Activated CD8-positive, alpha-beta T cell treated with anti-CD3 and anti-CD28 coated beads, Interleukin-2, amount 10 ng/mL, durations not matched to agents 7 days and 5 days (primary cell): ENCODE results near the gene COL6A1. TPM values are rescaled to one million over a fixed set of nuclear protein-coding genes. Genes with fewer than 3 reads are reported as not detected.
"Not testable (repeated sequence)": the region's sequence is repeated elsewhere in the genome, so short reads cannot be mapped to it uniquely, and the experiment has no call there.

ENCODE experiments used
- ATAC-seq: fragments of 150-1000 bp; cut with Tn5 transposase; one replicate; pipeline ENCODE4 v1.10.0; 2021; ENCODE audit warnings: moderate library complexity
- CTCF ChIA-PET: fragments of 350-600 bp; sonication (Branson Sonifier 250); formaldehyde crosslinking; loops from one replicate; lab custom pipeline; 2021; ENCODE audit warnings: antibody characterized with exemption; lab: Charles Lee
- POLR2A ChIA-PET: fragments of 350-600 bp; sonication (Branson Sonifier 250); formaldehyde crosslinking; loops from one replicate; lab custom pipeline; 2021; ENCODE audit warnings: antibody characterized with exemption; lab: Charles Lee
- DNase-seq: peaks from one replicate; pipeline ENCODE4 v3.0.0-alpha.2; 2020
- H3K27ac Mint-ChIP-seq: one replicate; pipeline ENCODE4 v1.8.0; 2021; ENCODE audit warnings: mild to moderate bottlenecking, mixed read lengths
- H3K27me3 Mint-ChIP-seq: one replicate; pipeline ENCODE4 v1.8.0; 2021; ENCODE audit warnings: low read depth, mixed read lengths
- H3K36me3 Mint-ChIP-seq: one replicate; pipeline ENCODE4 v1.8.0; 2021; ENCODE audit warnings: low read depth, mixed read lengths
- H3K4me1 Mint-ChIP-seq: one replicate; pipeline ENCODE4 v1.8.0; 2021; ENCODE audit warnings: low read depth, mixed read lengths
- H3K4me3 Mint-ChIP-seq: one replicate; pipeline ENCODE4 v1.8.0; 2021; ENCODE audit warnings: mild to moderate bottlenecking, mixed read lengths
- H3K9me3 Mint-ChIP-seq: one replicate; pipeline ENCODE4 v1.8.0; 2022; ENCODE audit warnings: mixed read lengths; ENCODE audit not compliant: insufficient read depth
- total RNA-seq, 2 experiments: library from RNA; stranded (reverse); gene quantifications; one replicate each; pipeline ENCODE4 v1.2.3, GENCODE V29; 2021

COL6A1 gene
- total RNA-seq, 2 experiments from 2014 or later: 0.26 to 0.42 TPM

DNA sequence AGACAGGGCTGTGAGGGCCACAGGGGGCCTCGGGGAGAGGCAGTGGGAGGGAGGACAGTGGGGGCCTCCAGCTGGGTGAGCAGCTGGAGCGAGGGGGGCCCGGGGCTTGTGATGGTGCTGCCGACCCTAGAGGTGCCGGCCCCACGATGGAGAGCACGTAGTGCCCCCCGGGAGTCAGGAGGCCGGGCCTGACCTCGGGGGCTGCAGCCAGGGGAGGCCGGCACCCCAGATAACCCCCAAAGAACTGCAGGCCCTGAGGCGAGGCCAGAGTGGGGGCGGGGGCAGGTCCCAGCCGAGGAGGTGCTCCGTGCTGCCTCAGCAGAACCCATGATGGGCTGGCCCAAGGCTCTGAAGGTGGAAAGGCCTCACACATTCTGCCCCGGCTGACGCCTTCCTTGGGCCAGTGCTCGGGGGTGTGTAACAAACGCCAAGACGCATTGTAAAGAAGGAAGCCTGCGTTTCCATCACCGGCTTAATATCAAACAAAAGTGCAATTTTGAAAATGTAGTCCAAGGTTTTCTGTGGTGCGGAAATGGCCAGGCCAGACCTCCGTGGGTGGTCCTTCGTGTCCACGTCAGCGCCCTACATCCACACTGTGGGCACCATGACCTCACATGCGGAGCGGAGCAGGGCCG lies 55.2 kb downstream of the COL6A1 start:
- DNase-seq (no peak), ATAC-seq (no peak)
- ChIA-PET CTCF (no interaction called here), POLR2A (no interaction called here)
- no peaks in the 10 kb centered on the region for H3K4me1 Mint-ChIP-seq
- no peaks in the 10 kb centered on the region for H3K36me3 Mint-ChIP-seq
- H3K27me3 Mint-ChIP-seq: no peaks in the 10 kb centered on the region
- no peak overlapping the region for H3K4me3 Mint-ChIP-seq
- H3K9me3 Mint-ChIP-seq: no peaks in the 10 kb centered on the region
- no peak overlapping the region for H3K27ac Mint-ChIP-seq

DNA sequence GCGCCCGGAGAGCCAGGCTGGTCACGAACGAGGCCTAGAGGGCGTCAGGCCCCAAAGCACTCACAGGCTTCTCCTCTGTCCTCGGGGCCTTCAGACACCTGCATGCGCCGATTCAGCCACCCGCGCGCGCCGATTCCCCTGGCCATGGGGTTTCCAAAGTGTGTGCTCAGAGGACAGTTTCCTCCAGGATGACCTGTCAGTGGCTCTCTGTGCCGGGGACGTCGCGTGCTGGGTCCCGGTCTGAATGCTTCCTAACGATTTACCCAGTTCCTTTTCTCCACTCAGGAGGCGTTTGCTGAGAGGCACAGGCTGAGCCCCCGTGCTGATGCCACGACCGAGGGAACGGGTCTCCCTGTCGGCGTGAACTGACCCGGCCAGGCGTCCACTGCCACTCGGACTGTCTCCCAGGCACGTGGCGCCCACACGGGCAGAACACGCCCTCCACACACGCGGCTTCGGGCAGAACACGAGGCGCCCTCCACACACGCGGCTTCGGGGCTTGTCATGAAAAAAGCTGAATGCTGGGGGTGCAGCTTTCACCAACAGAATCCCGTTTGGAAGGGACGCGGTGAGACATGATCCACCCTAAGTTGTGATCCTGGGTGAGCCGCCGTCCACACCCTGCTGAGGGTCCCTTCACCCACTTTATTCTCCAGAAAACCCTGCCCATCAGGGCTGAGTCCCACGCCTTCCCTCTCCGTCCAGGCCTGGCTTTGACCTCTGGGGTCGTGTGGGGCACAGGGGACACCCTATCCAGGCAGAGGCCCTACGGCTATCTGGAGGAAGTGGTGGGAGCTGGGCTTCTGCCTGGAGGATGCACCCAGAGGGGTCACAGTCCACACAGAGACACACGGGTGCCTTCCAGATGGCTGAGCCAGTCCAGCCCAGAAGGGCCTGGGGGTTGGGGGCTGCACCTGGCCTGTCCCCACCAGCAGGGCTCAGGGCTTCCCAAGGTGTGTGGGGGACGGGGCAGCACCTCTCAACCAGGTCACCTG lies 56.1 kb downstream of the COL6A1 start:
- H3K27ac Mint-ChIP-seq: no peak overlapping the region
- CTCF ChIA-PET: no interaction called here

GRCh38 chr21:46038341-46038829 lies 56.8 kb downstream of the COL6A1 start:
- ChIA-PET POLR2A (no interaction called here), CTCF (no interaction called here)
- ATAC-seq: no peak
- Mint-ChIP-seq H3K36me3 (no peaks in the 10 kb centered on the region), H3K27ac (no peak overlapping the region), H3K9me3 (no peaks in the 10 kb centered on the region), H3K4me3 (no peak overlapping the region), H3K27me3 (peaks cover 5% of the 10 kb centered on the region), H3K4me1 (no peaks in the 10 kb centered on the region)
- DNase-seq: no peak

More for the DNA sequence above, 56.1 kb downstream of the COL6A1 start:
- H3K27me3 Mint-ChIP-seq: no peaks in the 10 kb centered on the region
- no peaks in the 10 kb centered on the region for H3K36me3 Mint-ChIP-seq
- POLR2A ChIA-PET: no interaction called here
- H3K4me1 Mint-ChIP-seq: no peaks in the 10 kb centered on the region
- DNase-seq: no peak
- H3K4me3 Mint-ChIP-seq: no peak overlapping the region
- no peak for ATAC-seq
- no peaks in the 10 kb centered on the region for H3K9me3 Mint-ChIP-seq

GRCh38 chr21:46038871-46039397 lies 57.4 kb downstream of the COL6A1 start:
- Mint-ChIP-seq H3K27me3 (peaks cover 5% of the 10 kb centered on the region), H3K27ac (no peak overlapping the region), H3K4me1 (no peaks in the 10 kb centered on the region), H3K36me3 (no peaks in the 10 kb centered on the region), H3K9me3 (no peaks in the 10 kb centered on the region), H3K4me3 (no peak overlapping the region)
- CTCF ChIA-PET: no interaction called here
- POLR2A ChIA-PET: no interaction called here
- no peak for DNase-seq
- ATAC-seq: no peak

DNA sequence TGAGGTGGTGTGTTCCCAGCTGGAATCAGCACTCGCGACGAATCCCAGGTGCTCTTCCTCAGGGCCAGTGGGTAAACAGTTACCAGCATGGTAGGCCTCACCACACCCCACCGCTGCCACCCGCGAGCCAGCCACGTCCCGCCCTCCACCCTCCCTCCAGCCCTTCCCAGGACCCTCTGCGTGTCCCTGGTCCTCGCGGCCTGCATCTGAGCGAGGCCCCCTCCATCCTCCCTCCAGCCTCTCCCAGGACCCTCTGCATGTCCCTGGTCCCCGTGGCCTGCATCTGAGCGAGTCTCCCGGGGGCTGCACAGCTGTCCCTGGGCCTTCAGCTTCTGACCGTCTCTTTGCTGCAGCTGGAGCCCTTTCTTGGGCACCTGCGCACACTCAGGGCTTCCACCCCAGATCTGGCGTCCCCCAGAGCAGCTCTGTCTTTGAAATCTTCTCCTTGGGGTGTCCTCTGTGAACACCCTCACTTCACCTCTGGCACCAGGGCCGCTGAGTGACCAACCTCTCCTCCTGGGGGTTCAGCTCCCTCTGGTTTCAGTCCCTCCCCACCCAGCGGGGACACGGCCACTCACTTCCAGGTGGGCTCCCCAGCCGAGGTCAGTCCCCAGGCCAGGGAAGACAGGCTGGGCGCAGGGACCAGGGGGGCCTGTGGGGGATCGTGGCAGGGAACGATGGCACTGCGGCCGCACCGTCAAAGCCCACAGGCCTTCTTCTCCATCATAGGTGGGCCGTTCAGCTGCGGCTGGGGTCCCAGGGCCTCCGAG lies 58.5 kb downstream of the COL6A1 start:
- Mint-ChIP-seq H3K27me3 (peaks cover 7% of the 10 kb centered on the region), H3K36me3 (no peaks in the 10 kb centered on the region), H3K27ac (no peak overlapping the region), H3K9me3 (no peaks in the 10 kb centered on the region), H3K4me1 (no peaks in the 10 kb centered on the region), H3K4me3 (no peak overlapping the region)
- ChIA-PET CTCF (no interaction called here), POLR2A (no interaction called here)
- DNase-seq: no peak
- no peak for ATAC-seq

DNA sequence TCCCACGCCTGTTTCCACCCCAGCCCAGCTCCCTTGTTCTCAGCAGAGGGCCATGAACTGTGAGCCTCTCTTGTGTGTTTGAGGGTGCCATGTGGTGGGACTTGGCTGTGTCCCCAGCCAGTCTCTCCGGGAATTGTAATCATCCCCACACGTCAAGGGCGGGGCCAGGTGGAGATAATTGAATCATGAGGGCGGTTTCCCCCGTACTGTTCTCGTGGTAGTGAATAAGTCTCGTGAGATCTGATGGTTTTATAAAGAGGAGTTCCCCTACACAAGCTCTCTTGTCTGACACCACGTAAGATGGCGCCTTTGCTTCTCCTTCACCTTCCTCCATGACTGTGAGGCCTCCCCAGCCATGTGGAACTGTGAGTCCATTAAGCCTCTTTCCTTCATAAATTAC lies 59.1 kb downstream of the COL6A1 start:
- no peak overlapping the region for H3K4me3 Mint-ChIP-seq
- CTCF ChIA-PET: no interaction called here
- ATAC-seq: no peak
- no peaks in the 10 kb centered on the region for H3K9me3 Mint-ChIP-seq
- H3K4me1 Mint-ChIP-seq: no peaks in the 10 kb centered on the region
- POLR2A ChIA-PET: no interaction called here
- H3K27me3 Mint-ChIP-seq: peaks cover 9% of the 10 kb centered on the region
- H3K27ac Mint-ChIP-seq: no peak overlapping the region
- DNase-seq: no peak
- no peaks in the 10 kb centered on the region for H3K36me3 Mint-ChIP-seq

DNA sequence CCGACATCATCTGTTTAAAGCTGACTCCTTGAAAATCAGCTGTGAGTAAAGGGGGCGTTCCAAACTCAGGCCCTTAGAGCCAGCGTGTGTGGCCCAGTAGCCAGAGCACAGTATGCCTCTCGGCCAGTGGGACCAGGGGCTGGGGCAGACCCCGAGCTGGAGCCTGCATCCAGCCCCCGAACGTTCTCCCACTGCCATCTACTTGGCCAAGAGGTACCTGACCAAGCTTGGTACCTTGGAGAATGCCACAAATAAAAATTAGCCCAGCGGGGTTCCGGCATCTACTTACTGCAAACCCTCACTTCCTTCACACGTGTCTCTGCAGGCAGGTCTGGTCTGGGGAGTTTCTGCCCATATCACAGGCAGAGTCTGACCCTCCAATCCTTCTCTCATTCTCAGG lies 59.6 kb downstream of the COL6A1 start:
- CTCF ChIA-PET: no interaction called here
- POLR2A ChIA-PET: no interaction called here
- no peak for ATAC-seq
- Mint-ChIP-seq H3K4me3 (no peak overlapping the region), H3K27me3 (peaks cover 9% of the 10 kb centered on the region), H3K36me3 (no peaks in the 10 kb centered on the region), H3K9me3 (no peaks in the 10 kb centered on the region), H3K4me1 (no peaks in the 10 kb centered on the region), H3K27ac (no peak overlapping the region)
- no peak for DNase-seq

GRCh38 chr21:46045154-46045553 lies 63.6 kb downstream of the COL6A1 start:
- ChIA-PET CTCF (no interaction called here), POLR2A (no interaction called here)
- no peaks in the 10 kb centered on the region for H3K4me1 Mint-ChIP-seq
- peaks cover 9% of the 10 kb centered on the region for H3K27me3 Mint-ChIP-seq
- H3K27ac Mint-ChIP-seq: no peak overlapping the region
- H3K4me3 Mint-ChIP-seq: no peak overlapping the region
- ATAC-seq: no peak
- H3K9me3 Mint-ChIP-seq: no peaks in the 10 kb centered on the region
- no peaks in the 10 kb centered on the region for H3K36me3 Mint-ChIP-seq
- DNase-seq: no peak

- no peak for DNase-seq
- ChIA-PET CTCF (interaction anchor here (0.6 to 0.8 kb wide), 2 partner anchors 56 to 74 kb away, joined by 3 to 6 read pairs; no protein-coding TSS in a partner anchor), POLR2A (no interaction called here)
- Mint-ChIP-seq H3K4me3 (no peak overlapping the region), H3K27ac (no peak overlapping the region), H3K36me3 (no peaks in the 10 kb centered on the region), H3K9me3 (no peaks in the 10 kb centered on the region), H3K27me3 (peaks cover 9% of the 10 kb centered on the region), H3K4me1 (no peaks in the 10 kb centered on the region)
- ATAC-seq: no peak
Observed at GRCh38 chr21:46046471-46046870, 64.9 kb downstream of the COL6A1 start.

DNA sequence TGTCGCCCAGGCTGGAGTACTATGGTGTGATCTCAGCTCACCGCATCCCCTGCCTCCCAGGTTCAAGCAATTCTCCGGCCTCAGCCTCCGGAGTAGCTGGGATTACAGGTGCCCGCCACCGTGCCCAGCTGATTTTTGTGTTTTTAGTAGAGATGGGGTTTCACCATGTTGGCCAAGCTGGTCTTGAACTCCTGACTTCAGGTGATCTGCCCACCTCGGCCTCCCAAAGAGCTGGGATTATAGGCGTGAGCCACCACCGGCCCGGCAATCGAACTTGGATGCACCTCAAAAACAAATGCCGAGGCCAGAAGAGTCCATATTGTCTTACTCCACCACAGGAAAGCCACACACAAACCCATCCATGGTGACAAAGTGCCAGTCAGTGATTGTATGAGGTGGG lies 65.3 kb downstream of the COL6A1 start:
- H3K9me3 Mint-ChIP-seq, H3K4me1 Mint-ChIP-seq, POLR2A ChIA-PET, H3K36me3 Mint-ChIP-seq, H3K4me3 Mint-ChIP-seq, H3K27ac Mint-ChIP-seq, ATAC-seq, DNase-seq, H3K27me3 Mint-ChIP-seq, CTCF ChIA-PET: not testable (repeated sequence)

DNA sequence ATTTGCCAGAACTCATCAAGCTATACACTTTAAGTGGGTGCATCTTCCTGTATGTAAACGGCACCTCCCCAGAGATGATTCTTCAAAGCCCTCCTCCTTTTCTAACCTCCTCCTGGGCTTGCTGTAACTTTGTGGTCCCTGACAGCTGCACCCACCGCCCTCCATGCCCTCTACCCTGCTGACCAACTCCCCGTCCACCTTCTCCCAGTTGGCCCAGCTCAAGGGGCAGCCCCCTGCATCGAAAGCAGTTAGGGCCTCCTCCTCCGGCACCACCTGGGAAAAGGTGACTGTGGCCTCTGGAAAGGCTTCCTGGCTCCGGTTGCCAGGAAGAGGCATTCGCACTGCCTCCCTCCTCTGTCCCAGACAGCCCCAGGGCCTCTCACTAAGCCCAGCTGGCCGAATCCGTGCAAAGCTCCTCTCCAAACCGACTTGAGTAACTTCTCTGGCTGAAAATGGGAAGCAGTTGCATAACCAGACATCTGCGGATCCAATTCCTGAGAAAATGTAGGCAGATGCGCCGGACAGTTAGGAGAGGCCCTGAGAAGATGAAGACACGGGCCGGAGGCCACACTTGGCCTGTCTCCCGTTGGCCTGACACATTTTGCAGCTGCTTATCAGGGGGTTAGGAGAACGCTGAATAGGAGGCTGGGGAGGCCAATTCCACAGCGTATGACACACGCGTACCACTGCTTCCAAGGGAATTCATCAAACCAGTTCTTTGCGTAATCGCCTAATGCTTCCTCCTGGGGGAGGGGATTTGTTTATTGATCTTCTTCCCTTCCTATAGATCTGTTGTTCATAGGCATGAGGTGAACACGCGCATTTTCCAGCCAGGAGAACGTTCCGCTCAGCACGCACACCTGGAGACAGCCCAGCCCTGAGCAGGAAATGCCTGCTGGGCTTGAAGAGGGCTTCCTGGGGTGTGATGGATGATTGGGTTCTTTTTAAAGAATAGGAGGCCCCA lies 67.6 kb downstream of the COL6A1 start:
- POLR2A ChIA-PET: no interaction called here
- Mint-ChIP-seq H3K36me3 (no peaks in the 10 kb centered on the region), H3K9me3 (no peaks in the 10 kb centered on the region), H3K4me1 (no peaks in the 10 kb centered on the region), H3K27ac (no peak overlapping the region), H3K4me3 (no peak overlapping the region), H3K27me3 (peaks cover 3% of the 10 kb centered on the region)
- no peak for DNase-seq
- CTCF ChIA-PET: no interaction called here
- no peak for ATAC-seq
